Esophagus muscularis mucosa (tissue), 4 donors: ENCODE measurements around the gene KCTD1.

Source experiments
- EP300 ChIP-seq: sonication (generic); formaldehyde crosslinking; IDR thresholded peaks from one replicate; pipeline ENCODE4 v1.6.1; 2017; ENCODE audit warnings: antibody characterized with exemption
- POLR2A ChIP-seq: fragments of 450-650 bp; IDR thresholded peaks from one replicate; pipeline ENCODE4 v1.6.1; 2017; ENCODE audit warnings: antibody characterized with exemption, moderate library complexity, mild to moderate bottlenecking, low read depth
- POLR2AphosphoS5 ChIP-seq, 2 donors: sonication (generic); formaldehyde crosslinking; IDR thresholded peaks; one replicate each; pipeline ENCODE4 v1.6.1; 2017; ENCODE audit warnings: antibody characterized with exemption in 2 of 2
- TF ChIP-seq, protein P1 (sequence below), 3 experiments: fragments of 200-600 bp in 2 of 3; fragments of 450-650 bp in 1 of 3; sonication (generic) in 2 of 3; IDR thresholded peaks; one replicate each; pipeline ENCODE4 v1.5.1; 2017 to 2019; ENCODE audit warnings: antibody characterized with exemption in 3 of 3, mild to moderate bottlenecking in 2 of 3, moderate library complexity in 1 of 3

DNA sequence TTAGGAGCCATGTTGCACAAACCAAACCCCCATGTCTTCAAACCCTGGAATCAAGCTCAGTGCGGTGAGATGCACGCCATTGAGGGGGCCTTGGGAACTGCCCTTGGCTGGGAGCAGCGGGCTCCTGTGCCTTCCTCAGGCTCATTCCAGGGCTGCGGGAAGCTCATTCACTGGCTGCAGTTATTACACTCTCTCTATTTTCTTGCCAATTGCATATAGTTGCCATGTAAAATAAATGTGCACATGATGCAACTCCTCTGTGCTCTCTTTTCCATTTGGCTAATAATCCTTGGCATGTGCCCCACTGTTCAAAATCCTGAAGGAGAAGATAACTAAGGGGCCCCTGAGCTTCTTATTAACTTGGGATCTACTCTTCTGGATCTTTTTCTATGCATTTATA lies 74.7 kb downstream of the KCTD1 start:
- TF ChIP-seq, protein P1, sequence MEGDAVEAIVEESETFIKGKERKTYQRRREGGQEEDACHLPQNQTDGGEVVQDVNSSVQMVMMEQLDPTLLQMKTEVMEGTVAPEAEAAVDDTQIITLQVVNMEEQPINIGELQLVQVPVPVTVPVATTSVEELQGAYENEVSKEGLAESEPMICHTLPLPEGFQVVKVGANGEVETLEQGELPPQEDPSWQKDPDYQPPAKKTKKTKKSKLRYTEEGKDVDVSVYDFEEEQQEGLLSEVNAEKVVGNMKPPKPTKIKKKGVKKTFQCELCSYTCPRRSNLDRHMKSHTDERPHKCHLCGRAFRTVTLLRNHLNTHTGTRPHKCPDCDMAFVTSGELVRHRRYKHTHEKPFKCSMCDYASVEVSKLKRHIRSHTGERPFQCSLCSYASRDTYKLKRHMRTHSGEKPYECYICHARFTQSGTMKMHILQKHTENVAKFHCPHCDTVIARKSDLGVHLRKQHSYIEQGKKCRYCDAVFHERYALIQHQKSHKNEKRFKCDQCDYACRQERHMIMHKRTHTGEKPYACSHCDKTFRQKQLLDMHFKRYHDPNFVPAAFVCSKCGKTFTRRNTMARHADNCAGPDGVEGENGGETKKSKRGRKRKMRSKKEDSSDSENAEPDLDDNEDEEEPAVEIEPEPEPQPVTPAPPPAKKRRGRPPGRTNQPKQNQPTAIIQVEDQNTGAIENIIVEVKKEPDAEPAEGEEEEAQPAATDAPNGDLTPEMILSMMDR (IDR thresholded peaks at IDR 0.05), result no peak
- TF ChIP-seq POLR2AphosphoS5 (IDR thresholded peaks at IDR 0.05) (no peak), POLR2A (no peak), EP300 (no peak)
